Activated CD4-positive, alpha-beta T cell treated with anti-CD3 and anti-CD28 coated beads for 48 hours (primary cell): ENCODE results near the gene FBXL15.
A peak's percentile ranks its signal among the peaks of the same experiment; 100 is the strongest.

ENCODE experiments used
- DNase-seq: peaks from one replicate; pipeline ENCODE4 v3.0.0-alpha.2; 2020

The FBXL15 gene

DNA sequence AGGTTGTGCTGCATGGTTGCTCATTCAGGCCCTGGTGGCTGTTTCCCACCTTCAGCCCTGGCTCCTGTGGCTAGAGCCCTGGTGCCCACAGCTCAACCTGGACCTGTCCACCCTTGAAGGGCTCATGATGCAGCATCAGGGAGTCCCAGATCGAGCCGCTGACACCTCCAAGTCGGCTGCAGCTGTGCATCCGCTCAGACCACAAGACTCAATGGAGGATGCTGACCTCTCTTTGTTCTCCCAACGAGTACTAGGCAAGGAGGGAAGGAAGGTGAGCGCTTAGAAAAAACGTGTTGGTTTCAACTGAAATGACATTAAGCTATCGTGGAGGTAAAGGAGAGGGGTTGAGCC lies 40.2 kb downstream of the FBXL15 start:
- no peak for DNase-seq

DNA sequence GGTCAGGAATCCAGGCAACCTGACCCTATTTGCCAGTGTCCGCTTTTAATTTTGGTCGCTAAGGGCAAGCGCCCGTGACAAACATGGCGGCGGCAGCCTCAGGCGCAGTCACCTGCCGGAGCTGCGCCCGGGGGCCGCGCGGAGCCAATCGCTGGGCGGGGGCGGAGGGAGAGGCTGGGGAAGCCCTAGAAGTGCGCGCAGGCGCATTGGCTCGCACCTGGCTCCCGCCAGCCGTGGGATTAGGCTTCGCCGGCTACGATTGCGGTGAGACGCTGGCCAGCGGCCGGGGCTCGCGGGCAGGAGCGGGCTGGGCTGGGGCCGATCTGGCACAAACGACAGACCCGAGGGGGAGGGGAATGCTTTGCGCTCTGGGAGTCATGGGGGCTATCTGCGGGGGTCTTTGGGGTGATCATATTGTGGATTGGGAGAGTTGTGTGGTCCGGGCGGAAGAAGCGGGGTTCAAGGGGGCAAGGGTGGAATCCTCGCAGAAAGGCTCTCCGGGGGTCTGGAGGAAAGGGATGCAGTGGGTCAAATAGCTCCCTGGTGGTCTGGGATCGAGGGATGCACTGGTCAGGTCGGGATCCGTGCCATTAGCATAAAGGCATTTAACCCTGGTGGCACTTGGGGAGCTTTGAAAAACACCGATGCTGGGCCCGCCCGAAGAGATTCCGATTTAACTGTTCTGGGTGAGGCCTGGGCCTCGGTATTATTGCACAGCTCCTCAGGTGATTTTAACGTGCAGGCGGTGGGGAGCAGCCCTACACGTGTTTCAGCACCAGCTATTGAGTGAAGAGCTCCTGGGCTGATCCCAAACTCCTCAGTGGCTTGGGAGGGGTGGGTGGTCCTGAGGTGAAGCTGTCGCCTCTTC lies 40.8 kb downstream of the FBXL15 start:
- peak; percentile 97 for DNase-seq

- DNase-seq, result no peak
Measured at GRCh38 chr10:102462512-102463054, 41.9 kb downstream of the FBXL15 start.

DNA sequence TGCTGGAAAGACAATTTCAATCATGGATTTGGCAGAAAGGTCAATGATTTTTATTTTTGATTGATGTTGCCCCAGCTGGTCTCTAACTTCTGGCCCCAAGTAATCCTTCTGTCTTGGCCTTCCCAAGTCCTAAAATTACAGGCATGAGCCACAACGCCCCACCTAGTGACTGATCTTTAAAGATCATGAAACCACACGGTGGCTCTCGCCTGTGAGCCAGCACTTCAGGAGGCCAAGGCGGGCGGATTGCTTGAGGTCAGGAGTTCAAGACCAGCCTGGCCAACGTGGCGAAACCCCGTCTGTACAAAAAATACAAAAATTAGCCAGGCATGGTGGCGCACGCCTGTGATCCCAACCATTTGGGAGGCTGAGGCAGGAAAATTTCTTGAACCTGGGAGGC lies 43.3 kb downstream of the FBXL15 start:
- DNase-seq, result no peak

DNA sequence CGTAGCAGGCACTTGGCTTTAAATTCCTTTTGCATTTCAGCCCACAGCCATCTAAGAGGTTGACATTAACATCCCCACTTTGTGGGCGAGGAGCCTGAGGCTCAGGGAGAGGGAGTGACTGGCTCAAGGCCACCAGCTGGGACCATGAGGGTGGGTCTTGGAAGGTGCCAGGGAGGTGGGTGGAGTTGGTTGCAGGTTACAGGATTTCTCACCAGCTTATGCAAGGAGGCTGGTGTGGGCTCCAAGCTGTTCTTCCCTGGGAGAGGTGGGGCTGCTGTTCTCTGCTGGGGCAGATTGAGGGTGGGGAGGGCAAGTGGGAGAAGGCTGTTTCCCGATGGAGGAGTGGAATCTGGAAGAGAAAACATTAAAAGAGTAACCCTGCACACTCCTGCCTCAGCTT lies 44.8 kb downstream of the FBXL15 start:
- no peak for DNase-seq

- no peak for DNase-seq
Measured at GRCh38 chr10:102467318-102467717, 46.7 kb downstream of the FBXL15 start.

GRCh38 chr10:102467971-102468438 lies 47.4 kb downstream of the FBXL15 start:
- no peak for DNase-seq

DNA sequence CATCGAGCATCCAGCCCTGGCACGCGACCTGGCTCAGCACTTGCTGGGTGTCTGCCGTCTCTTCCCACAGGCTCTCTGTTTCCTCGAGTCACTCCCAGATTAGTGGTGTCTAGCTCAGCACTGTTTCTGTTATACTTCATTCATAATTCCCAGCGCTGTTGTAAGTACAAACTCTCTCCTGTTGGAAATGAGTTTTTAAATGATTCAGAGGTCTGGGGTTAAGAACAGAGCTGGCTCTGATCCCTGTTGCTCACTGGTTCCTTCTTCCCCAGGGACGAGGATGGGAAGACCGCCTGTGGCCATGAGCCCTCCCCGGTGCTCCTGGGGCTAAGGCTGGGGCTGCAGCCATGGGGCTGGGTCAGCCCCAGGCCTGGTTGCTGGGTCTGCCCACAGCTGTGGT lies 48.0 kb downstream of the FBXL15 start:
- DNase-seq, result no peak

DNA sequence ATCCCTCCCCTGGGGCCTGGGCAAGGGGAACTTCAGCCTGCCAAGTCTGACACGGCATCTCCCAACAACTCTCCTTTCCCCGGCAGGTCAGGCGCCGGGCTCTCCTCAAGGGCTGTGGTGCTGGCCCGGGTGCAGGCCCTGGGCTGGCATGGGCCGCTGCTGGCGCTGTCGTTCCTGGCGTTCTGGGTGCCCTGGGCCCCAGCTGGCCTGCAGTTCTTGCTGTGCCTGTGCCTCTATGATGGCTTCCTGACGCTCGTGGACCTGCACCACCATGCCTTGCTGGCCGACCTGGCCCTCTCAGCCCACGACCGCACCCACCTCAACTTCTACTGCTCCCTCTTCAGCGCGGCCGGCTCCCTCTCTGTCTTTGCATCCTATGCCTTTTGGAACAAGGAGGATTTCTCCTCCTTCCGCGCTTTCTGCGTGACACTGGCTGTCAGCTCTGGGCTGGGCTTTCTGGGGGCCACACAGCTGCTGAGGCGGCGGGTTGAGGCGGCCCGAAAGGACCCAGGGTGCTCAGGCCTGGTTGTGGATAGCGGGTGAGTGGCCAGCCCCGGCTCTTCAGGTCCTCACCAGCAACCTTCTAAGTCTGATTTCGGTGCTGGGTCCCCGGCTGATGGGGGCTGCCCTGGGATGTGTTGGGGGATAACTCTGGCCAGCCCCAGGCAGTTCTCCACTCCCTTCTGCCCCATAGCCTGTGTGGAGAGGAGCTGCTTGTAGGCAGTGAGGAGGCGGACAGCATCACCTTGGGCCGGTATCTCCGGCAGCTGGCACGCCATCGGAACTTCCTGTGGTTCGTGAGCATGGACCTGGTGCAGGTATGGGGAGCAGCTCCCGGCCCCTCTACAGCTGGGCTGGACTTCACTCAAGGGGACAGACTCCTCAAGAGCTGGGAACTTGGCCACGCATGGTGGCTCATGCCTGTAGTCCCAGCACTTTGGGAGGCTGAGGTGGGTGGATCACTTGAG lies 50.2 kb downstream of the FBXL15 start:
- no peak for DNase-seq
